Measurements from ENCODE around the gene ZEB2. TPM values are rescaled to one million over a fixed set of nuclear protein-coding genes. Genes with fewer than 3 reads are reported as not detected.

Gene ZEB2
- total RNA-seq, 4 donors from 2014 or later: 35.9 to 177 (median 120) TPM

GRCh38 chr2:144439993-144440392 is 79.9 kb downstream of the ZEB2 start:
- no peak for TF ChIP-seq CTCF (IDR thresholded peaks at IDR 0.05)
- no peak for TF ChIP-seq POLR2A (IDR thresholded peaks at IDR 0.05)
- Histone ChIP-seq H3K9me3 (no peaks in the 10 kb centered on the region), H3K27ac (no peak overlapping the region), H3K4me3 (no peak overlapping the region), H3K36me3 (no peaks in the 10 kb centered on the region), H3K27me3 (no peaks in the 10 kb centered on the region), H3K4me1 (peaks cover 0 to 4% of the 10 kb centered on the region in 2 donors)
- intact Hi-C loops (cut with DNase I; ENCODE audit: low total_unique reads): no loop called here
- DNase-seq: no peak

- H3K9me3 ChIP-seq: no peaks in the 10 kb centered on the region
- no peak for DNase-seq
- H3K27ac ChIP-seq: peak overlapping the region in 1 of 2 donors; percentile 43
- intact Hi-C loops (cut with DNase I; ENCODE audit: low total_unique reads): no loop called here
- no peaks in the 10 kb centered on the region for H3K27me3 ChIP-seq
- H3K4me1 ChIP-seq: peaks cover 0 to 4% of the 10 kb centered on the region in 2 donors
- no peaks in the 10 kb centered on the region for H3K36me3 ChIP-seq
- no peak overlapping the region for H3K4me3 ChIP-seq
- TF ChIP-seq CTCF (IDR thresholded peaks at IDR 0.05) (no peak), POLR2A (IDR thresholded peaks at IDR 0.05) (no peak)
Observed at GRCh38 chr2:144438801-144439631, 80.9 kb downstream of the ZEB2 start.

DNA sequence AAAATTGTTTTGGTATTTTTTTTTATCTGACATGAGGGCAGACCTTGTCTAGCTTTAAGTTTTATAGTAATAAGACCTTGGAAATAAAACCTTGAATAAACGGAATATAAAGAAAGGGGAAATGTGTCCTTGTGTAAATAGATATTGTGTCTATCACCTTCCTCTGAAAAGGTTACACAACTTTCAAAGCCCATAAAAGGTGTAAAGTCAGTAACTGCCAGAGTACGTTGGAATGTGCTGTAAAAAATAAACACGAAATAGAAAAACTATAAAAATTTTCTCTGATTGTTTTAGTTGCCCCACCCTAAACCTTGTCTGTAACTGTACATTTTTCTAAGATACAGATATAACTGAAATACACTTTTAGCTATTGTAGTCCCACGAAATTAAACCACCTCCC is 82.3 kb downstream of the ZEB2 start:
- no peak for DNase-seq
- no peak for TF ChIP-seq CTCF (IDR thresholded peaks at IDR 0.05)
- no peaks in the 10 kb centered on the region for H3K27me3 ChIP-seq
- peak overlapping the region in 1 of 2 donors; percentile 52 for H3K27ac ChIP-seq
- H3K9me3 ChIP-seq: no peaks in the 10 kb centered on the region
- no peaks in the 10 kb centered on the region for H3K4me1 ChIP-seq
- no peak overlapping the region for H3K4me3 ChIP-seq
- intact Hi-C loops (cut with DNase I; ENCODE audit: low total_unique reads): no loop called here
- no peaks in the 10 kb centered on the region for H3K36me3 ChIP-seq

DNA sequence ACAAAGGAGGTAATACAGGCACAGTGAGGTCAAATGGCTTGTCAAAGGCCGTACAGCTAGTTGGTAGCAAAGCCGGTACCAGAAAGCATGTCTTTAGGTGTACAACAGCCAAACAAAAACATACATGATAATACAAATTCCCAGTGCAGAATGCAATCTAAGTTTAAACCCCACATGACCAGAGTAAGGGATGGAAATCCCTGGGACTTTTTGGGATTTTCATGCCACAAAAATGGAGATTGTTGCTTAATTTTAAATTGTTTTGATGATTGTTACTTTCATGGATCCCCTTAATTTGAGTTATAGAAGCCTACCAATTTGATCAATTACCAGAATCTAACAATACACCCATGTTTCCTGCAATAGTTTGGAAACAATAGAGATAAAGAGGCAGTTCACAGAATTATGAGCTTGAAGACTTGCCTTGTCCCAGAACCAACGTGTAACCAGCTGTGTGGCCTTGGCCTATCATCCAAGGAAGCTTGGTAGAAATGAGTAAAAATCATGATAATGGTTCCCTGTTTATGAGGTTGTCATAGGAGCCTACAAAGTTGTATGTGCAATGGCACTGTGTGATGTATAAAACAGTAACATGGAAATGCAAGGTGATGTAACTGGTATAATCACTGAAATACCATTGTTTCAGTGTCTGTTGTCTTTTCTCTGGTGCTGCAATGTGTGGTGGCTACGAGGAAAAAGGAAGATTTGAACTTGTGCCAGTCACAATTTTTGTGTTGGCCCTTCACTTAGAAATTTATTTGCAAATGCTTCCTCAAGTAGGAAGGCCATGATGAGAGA is 85.3 kb downstream of the ZEB2 start:
- no peaks in the 10 kb centered on the region for H3K4me1 ChIP-seq
- intact Hi-C loops (cut with DNase I; ENCODE audit: low total_unique reads): no loop called here
- H3K9me3 ChIP-seq: no peaks in the 10 kb centered on the region
- no peak overlapping the region for H3K27ac ChIP-seq
- no peak for DNase-seq
- no peak overlapping the region for H3K4me3 ChIP-seq
- TF ChIP-seq CTCF (IDR thresholded peaks at IDR 0.05): no peak
- TF ChIP-seq POLR2A (IDR thresholded peaks at IDR 0.05): no peak
- no peaks in the 10 kb centered on the region for H3K27me3 ChIP-seq
- no peaks in the 10 kb centered on the region for H3K36me3 ChIP-seq

- no peaks in the 10 kb centered on the region for H3K9me3 ChIP-seq
- H3K4me3 ChIP-seq: no peak overlapping the region
- H3K4me1 ChIP-seq: no peaks in the 10 kb centered on the region
- DNase-seq: no peak
- TF ChIP-seq POLR2A (IDR thresholded peaks at IDR 0.05) (no peak), CTCF (IDR thresholded peaks at IDR 0.05) (no peak)
- H3K27ac ChIP-seq: peak overlapping the region in 1 of 2 donors; percentile 63
- H3K36me3 ChIP-seq: no peaks in the 10 kb centered on the region
- intact Hi-C loops (cut with DNase I; ENCODE audit: low total_unique reads): no loop called here
- H3K27me3 ChIP-seq: no peaks in the 10 kb centered on the region
Observed at GRCh38 chr2:144432921-144433320, 87.0 kb downstream of the ZEB2 start.

Data from uterus (tissue), 4 donors.